AG08396 (cell line): ENCODE results near the gene TXNL1.

Experiments
- DNase-seq: peaks from one replicate; pipeline ENCODE4 v3.0.0; 2012; ENCODE audit warnings: low spot score, mixed read lengths

Gene TXNL1

DNA sequence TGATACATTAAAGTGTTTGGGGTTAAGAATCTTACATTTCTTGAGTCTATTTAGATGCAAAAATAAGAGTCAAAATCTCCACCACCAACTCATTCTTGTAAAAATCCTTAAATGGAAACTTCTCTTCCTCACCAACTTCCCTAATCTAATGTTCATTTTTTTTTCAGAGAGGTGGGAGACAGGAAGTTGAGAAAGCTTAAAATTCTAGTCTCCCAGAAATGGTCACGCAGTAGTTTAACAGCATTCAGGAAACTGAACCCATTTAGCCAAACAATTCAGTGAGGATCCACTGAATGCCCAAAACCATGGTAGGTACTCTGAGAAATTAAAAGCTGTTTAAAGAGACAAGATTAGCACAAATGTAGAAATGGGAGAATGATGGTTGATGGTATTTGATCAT is 69.0 kb downstream of the TXNL1 start:
- no peak for DNase-seq

DNA sequence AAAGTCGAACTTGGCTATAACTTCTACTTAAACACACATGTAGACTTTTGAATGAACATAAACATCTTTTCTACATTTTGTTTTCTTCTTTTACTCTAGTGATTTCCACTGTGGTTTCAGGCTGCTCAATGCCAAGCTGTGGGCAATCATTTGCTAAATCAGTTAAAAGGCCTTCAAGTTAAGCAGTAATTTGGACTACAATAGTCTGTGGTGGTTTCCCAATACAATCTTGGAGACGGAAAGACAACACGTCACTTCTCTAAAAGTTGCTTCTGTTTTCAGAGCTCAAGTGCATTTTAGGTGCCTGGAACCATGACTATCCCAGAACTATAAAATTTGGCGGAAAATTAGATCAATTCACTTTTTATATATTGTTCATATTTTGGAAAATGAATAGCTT is 69.4 kb downstream of the TXNL1 start:
- no peak for DNase-seq

DNA sequence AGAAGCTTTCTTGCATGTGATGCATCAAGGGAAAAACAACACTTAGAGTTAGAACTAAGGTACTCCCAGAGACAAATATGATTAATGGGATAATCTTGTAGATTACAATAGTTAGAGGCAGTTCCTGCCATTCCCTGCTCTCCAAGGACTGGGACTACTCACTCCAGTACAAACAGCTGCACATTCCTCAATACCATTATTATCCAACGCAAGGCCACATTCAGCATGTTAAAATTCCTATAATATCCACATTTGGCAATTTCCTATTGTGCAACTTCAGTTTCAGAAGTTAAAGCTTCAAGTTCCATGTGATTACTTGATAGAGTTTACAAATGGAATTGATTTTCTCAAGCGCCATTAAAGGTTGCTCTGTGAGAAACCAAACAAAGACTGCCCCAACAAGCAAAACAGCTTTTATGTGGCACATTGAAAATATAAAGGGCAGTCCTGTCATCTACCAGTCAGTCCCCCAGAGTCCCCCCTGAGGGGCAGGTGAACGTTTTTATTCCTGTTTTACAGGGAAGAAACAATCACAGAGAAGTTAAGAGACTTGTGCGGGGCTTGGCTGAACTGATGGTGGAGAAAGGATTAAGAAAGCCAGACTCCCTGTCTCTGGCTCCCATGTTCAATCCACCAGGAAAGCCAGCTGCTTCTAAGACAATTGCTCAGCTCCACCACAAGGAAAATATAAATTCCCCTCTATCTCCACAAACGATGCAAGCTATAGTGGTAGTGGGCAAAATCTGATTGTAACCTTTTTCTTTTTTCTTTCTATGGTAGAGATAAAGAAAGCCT is 72.6 kb downstream of the TXNL1 start:
- DNase-seq = peak; percentile 35

DNA sequence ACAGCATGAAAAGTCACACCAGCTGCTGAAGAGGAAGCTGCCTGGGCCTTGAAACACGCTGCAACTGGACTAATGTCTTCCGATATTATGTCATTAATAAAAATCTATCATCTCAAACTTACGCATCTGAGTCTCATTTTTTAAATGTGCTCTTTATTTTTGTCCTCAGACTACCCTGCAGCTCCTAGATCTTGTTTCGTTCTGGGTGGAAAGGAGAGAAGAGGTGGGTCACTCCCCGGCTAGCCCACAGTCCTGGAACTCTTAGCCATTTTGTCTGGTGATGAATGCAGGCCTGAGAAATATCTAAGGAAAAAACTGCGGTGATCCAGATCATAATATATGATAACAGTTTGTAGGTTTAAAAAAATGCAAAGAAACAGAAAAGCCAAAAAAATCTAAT is 73.3 kb downstream of the TXNL1 start:
- no peak for DNase-seq

DNA sequence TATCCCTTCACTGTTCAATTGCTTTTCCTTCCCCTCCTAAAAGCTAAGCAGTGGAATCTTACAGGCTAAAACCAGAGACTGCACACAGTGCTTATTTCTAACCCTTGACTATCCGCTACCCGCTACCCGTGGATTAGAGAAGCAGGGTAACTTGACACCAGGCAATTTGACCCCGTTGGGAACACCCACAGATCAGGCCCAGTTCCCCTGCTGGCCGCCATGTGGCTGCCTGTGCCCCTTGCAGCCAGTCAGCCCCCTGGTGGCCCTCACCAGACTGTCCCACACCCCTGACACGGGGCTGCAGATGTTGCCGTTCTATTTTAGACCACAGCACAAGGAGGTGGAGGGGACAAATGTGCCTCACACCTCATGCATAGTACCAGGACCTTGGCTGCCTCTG is 74.8 kb downstream of the TXNL1 start:
- DNase-seq = no peak

DNA sequence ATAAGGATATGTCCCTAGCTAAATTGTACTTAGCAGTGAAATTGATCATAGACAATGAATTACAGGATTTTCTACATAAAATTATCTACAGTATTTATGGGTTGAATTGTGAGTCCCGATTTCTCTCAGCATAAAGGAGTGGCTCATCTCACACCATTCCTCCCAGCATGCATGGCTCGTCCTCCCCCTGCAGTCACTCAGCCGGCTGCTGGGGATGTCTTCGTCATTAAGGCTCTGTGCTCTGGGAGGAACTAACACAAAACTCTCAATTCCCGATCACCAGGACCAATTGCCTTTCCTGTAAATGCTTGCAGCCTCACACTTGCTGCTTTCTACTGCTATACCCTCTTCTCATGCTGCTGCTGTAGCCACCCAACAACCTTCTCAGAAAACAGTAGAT is 75.9 kb downstream of the TXNL1 start:
- no peak for DNase-seq

DNA sequence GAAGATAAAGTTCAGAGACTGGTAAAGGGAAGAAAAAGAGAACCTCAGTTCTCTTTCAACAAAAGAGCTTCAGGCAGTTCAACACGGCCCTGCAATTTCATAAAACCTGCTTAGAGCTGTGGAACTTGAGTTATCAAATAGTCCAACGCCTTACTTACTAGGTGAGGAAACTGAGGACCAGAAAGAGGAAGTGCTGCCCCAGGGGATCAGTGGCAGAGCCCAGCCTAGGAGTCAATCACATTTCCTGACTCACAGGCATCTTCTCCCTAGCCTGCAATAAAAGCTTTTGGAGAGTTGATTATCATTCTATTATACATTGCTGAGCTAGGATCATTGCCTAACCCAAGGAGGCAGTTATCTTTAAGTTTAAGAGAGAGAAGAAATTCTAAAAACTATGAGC is 77.4 kb downstream of the TXNL1 start:
- DNase-seq = no peak

DNA sequence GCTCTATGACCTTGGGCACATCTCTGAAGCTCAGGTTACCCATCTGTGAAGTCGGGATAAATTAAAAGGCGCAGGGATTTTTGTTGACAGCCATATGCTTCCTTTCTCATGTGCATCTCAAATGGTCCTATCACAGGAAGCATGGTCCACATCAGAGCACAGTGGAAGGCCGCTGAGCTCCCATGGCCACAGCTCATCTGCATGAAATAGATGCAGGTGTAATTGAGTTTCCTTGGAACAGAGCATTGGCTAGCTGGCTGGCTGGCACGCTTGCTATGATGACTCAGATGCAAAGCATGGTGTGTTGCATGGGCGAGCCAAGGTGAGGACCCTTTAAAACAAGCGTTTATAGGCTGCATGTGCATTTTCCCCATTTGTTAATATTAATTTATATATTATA is 79.3 kb downstream of the TXNL1 start:
- DNase-seq = no peak

DNA sequence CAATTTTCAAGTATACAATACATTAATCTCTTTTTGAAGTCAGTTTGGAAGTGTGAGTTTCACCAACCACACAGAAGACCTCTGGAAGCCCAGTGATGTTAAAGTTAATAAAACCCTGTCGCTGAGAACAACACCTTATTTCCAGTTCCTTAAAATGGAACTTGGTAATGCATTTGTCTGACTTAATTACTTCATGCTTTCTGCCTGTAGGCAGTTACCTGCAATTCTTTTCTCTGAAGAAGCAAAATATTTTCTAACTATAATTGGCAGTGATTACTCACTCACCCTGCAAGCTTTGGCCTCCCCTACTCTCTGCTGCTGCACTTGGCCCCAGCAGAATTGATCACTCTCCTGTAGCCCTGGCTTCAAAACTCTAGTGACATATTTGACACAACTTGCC is 81.5 kb downstream of the TXNL1 start:
- DNase-seq = no peak

DNA sequence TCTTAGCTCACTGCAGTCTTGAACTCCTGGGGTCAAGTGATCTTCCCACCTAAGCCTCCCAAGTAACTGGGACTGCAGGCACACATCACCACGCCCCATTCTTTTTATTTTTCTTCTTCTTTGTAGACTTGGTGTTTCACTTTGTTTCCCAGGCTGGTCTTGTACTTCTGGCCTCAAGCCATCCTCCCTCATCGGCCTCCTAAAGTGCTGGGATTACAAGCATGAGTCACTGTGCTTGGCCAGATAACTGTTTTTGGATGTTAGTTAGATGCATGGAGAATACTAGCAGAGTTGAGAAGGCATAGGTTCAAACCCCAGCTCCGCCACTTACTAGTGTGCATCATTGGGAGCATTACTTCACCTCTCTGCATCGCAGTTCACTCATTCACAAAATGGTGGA is 88.3 kb downstream of the TXNL1 start:
- no peak for DNase-seq
